SK-N-SH (cell line): Measurements from ENCODE around the gene BAIAP2.

Source experiments
- EZH2phosphoT487 ChIP-seq: fragments of 200-600 bp; sonication (generic); IDR thresholded peaks from 2 replicates; pipeline ENCODE4 v1.6.1; 2017; ENCODE audit warnings: low read depth, mixed run types, mild to moderate bottlenecking, antibody characterized with exemption, moderate library complexity, borderline replicate concordance
- GATA2 ChIP-seq: sonication (generic); formaldehyde crosslinking; IDR thresholded peaks from 2 replicates; pipeline ENCODE4 v1.5.0; 2020; ENCODE audit warnings: mild to moderate bottlenecking, missing genetic modification reagents
- POLR2AphosphoS5 ChIP-seq: IDR thresholded peaks from 2 replicates; pipeline ENCODE4 v1.6.1; 2012; ENCODE audit warnings: low read depth, low read length
- RAD21 ChIP-seq: IDR thresholded peaks from 2 replicates; pipeline ENCODE4 v1.6.1; 2012; ENCODE audit warnings: mild to moderate bottlenecking, low read length
- SIN3A ChIP-seq: IDR thresholded peaks from 2 replicates; pipeline ENCODE4 v1.6.1; 2012; ENCODE audit warnings: low read depth, mild to moderate bottlenecking, low read length, moderate library complexity, borderline replicate concordance
- SMC3 ChIP-seq: IDR thresholded peaks from 2 replicates; pipeline ENCODE4 v1.6.1; 2012; ENCODE audit warnings: low read depth, low read length, improper control_type of control experiment
- USF2 ChIP-seq: fragments of 150-350 bp; IDR thresholded peaks from 2 replicates; pipeline ENCODE4 v1.6.1; 2017; ENCODE audit warnings: antibody characterized with exemption, low read length, low read depth, borderline replicate concordance
- YY1 ChIP-seq: IDR thresholded peaks from 2 replicates; pipeline ENCODE4 v1.4.0; 2012; ENCODE audit warnings: low read depth, mild to moderate bottlenecking
- TF ChIP-seq, protein P1 (sequence below): fragments of 200-600 bp; sonication (generic); IDR thresholded peaks from 2 replicates; pipeline ENCODE4 v1.6.1; 2017; ENCODE audit warnings: antibody characterized with exemption, mild to moderate bottlenecking, moderate library complexity

DNA sequence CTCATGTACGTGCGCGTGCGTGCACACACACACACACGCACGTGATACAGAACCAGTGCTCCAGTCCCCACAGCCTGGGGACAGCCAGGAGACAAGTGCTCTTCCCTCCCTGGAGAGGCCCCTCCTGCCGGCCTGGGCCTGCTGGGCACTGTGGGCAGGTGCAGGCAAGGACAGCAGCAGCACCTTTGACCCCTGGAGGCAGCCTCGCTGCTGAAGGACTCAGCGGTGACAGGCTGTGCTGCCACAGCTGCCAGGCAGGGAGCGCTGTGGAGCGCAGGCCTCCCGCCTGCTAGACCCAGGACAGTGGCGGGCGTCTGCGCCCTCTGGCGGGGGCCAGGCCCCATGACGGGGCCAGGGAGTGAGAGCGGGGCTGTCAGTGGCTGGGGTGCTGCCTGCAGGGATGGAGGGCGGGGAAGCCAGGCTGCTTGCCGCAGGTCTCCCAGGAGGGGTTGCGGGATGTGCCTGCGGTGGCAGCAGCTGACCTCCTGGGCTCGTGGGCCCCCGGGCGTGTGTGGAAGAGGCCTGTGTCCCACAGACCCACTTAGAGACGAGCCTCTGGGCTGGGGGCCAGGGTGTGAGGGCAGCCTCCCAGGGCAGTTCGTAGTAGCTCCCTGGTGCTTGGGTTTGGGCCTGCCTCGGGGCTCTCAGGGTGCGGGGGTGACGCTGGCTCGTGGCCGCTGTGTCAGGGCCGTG, 66.8 kb downstream of the BAIAP2 start:
- TF ChIP-seq, protein P1, sequence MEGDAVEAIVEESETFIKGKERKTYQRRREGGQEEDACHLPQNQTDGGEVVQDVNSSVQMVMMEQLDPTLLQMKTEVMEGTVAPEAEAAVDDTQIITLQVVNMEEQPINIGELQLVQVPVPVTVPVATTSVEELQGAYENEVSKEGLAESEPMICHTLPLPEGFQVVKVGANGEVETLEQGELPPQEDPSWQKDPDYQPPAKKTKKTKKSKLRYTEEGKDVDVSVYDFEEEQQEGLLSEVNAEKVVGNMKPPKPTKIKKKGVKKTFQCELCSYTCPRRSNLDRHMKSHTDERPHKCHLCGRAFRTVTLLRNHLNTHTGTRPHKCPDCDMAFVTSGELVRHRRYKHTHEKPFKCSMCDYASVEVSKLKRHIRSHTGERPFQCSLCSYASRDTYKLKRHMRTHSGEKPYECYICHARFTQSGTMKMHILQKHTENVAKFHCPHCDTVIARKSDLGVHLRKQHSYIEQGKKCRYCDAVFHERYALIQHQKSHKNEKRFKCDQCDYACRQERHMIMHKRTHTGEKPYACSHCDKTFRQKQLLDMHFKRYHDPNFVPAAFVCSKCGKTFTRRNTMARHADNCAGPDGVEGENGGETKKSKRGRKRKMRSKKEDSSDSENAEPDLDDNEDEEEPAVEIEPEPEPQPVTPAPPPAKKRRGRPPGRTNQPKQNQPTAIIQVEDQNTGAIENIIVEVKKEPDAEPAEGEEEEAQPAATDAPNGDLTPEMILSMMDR: peak; percentile 100
- no peak for TF ChIP-seq YY1
- peak; percentile 100 for TF ChIP-seq SMC3
- 0 out of 2 replicates have a peak, but pooled peaks have one; percentile 17 for TF ChIP-seq USF2
- TF ChIP-seq SIN3A: peak; percentile 90
- no peak for TF ChIP-seq POLR2AphosphoS5
- TF ChIP-seq RAD21: peak; percentile 97
- TF ChIP-seq EZH2phosphoT487: no peak
- TF ChIP-seq GATA2: no peak
